Pons (tissue), 1 donor: ENCODE measurements around the gene HSD17B2.
A peak's percentile ranks its signal among the peaks of the same experiment; 100 is the strongest.
"Not testable (repeated sequence)": the region's sequence is repeated elsewhere in the genome, so short reads cannot be mapped to it uniquely, and the experiment has no call there.

ENCODE experiments used
- DNase-seq: peaks from one replicate; pipeline ENCODE4 v3.0.0-alpha.2; 2016; ENCODE audit warnings: low spot score

The HSD17B2 gene

GRCh38 chr16:82134846-82135245, 99.8 kb downstream of the HSD17B2 start:
- no peak for DNase-seq

DNA sequence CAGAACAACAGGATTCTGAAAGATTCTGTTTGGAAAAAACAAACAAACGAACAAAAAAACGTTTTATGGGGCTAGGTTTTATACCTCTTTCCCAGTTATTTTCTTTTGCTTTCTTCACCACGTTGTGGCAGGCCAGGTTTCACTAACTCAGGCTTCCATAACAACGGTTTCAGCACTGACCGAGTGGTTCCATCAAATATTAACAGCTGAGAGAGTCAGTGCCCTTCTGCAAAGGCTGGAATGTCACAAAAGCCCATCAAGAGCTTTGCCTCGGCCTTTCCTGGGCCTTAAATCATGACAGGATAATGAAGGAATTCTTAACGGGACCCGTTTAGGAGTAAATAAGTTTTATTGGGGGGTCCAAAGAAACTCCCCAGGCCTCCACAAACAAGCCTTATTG, 100.8 kb downstream of the HSD17B2 start:
- no peak for DNase-seq

DNA sequence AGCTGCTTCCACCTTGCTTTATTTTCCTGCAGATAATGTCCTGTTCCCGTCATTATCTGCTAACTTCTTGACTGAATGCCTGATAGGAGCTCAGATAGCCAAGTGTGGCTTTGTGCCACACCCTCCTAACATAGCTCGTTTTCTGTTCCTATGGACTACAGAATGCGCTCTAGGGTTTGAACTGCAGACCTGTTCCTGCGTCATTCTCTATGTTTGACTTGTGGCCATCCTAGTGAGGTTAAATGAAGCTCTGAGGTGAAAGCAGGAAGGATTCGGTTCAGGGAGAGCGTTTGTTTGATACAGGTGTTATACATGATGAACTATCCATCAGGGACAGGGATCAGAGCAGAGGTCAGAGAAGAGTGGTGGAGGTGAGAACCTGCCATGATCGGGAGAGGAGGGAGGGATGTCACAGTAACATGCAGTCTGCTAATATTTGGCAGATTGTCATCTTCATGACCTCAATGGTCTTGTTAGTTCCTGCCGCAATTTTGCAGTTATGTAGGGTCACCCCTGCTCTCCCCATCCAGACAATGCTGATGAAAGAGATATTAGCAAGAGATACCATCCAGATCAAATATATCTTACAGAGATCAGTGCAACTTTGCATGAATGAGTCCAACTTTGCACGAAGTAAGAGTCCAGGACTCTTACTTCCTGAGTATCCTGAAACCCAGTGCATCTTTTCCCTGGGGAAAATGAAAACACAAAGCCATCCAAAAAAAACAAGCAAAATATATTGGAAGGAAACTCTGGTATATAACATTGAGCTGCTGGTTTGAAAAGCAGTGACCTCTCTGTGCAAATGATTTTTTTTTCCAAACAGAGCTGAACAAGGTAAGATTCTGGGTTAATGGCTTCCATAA, 102.1 kb downstream of the HSD17B2 start:
- no peak for DNase-seq

GRCh38 chr16:82137822-82138167, 102.7 kb downstream of the HSD17B2 start:
- DNase-seq, result no peak

GRCh38 chr16:82138478-82139285, 103.6 kb downstream of the HSD17B2 start:
- no peak for DNase-seq

- not testable (repeated sequence) for DNase-seq
These were observed 104.2 kb downstream of the HSD17B2 start for GRCh38 chr16:82139286-82139571.

DNA sequence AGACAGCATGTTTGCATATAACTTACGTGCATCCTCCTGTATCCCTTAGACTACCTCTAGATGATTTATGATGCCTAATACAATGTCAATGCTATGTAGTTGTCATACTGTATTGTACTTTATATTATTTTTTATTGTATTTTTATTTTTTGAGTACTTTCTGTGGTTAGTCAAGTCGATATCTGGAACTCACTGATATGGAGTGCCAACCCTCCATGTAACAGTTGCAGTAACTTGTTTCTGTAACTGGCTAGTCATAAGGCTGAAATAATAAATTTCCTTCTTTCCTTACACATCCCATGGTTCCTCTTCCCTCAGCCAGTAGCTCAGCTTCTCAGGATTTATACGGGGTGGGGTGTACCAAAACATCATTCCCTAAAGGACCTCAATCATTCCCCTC, 111.5 kb downstream of the HSD17B2 start:
- no peak for DNase-seq

DNA sequence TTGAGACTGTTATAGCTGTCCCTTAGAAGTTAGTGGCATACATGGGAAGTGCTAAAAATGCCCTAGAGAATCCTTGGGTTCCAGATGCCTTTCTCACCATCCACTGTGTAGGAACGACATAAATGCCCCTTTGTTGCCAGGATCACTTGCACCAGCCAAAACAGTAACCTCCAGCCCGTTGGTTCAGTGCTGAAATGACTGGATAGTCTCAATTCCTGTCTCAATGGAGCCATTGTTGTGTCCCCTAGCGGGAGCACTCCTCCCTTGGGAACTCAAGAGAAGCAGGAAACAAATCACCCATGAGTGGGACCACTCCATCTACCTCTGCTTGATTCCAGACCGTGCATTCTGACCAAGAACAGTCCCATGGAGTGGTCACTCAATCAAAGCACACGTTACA, 111.9 kb downstream of the HSD17B2 start:
- DNase-seq, result peak; percentile 97

- no peak for DNase-seq
These were observed 112.5 kb downstream of the HSD17B2 start for GRCh38 chr16:82147546-82147945.
